Activated gamma-delta T cell (primary cell): ENCODE measurements around the gene GALR2.

Experiments
- DNase-seq: peaks from one replicate; lab custom pipeline; 2025; lab: John Stamatoyannopoulos, UW

Gene GALR2

GRCh38 chr17:76079535-76079955, 5.0 kb downstream of the GALR2 start:
- no peak for DNase-seq

- no peak for DNase-seq
Observed at GRCh38 chr17:76079956-76080767, 5.6 kb downstream of the GALR2 start.

- no peak for DNase-seq
Observed at GRCh38 chr17:76080768-76081287, 6.2 kb downstream of the GALR2 start.

GRCh38 chr17:76081295-76082210, 7.0 kb downstream of the GALR2 start:
- no peak for DNase-seq

GRCh38 chr17:76082326-76083251, 8.0 kb downstream of the GALR2 start:
- DNase-seq: no peak

- DNase-seq: no peak
Observed at GRCh38 chr17:76083536-76084182, 9.1 kb downstream of the GALR2 start.

GRCh38 chr17:76085066-76085730, 10.6 kb downstream of the GALR2 start:
- no peak for DNase-seq

GRCh38 chr17:76085731-76086366, 11.3 kb downstream of the GALR2 start:
- DNase-seq: no peak

- no peak for DNase-seq
Observed at GRCh38 chr17:76086384-76086783, 11.8 kb downstream of the GALR2 start.

- no peak for DNase-seq
Observed at GRCh38 chr17:76087531-76087930, 12.9 kb downstream of the GALR2 start.

GRCh38 chr17:76088041-76088867, 13.7 kb downstream of the GALR2 start:
- no peak for DNase-seq

- DNase-seq: no peak
Observed at GRCh38 chr17:76088868-76089576, 14.4 kb downstream of the GALR2 start.

GRCh38 chr17:76089680-76090516, 15.3 kb downstream of the GALR2 start:
- no peak for DNase-seq

GRCh38 chr17:76090517-76091129, 16.0 kb downstream of the GALR2 start:
- no peak for DNase-seq

- DNase-seq: no peak
Observed at GRCh38 chr17:76091526-76092286, 17.1 kb downstream of the GALR2 start.
